Peyer's patch (tissue), 4 donors: ENCODE measurements around the gene IGSF22. TPM values are rescaled to one million over a fixed set of nuclear protein-coding genes. Genes with fewer than 3 reads are reported as not detected.

Source experiments
- DNase-seq, 3 donors: peaks; one replicate each; pipeline ENCODE4 v3.0.0-alpha.2; 2017 to 2019
- H3K27ac ChIP-seq, 4 donors: fragments of 200-600 bp; sonication (generic); one replicate each; pipeline ENCODE4 v1.5.1; 2016 to 2019
- H3K27me3 ChIP-seq, 2 donors: fragments of 200-600 bp; sonication (generic); one replicate each; pipeline ENCODE4 v1.5.1; 2019
- H3K36me3 ChIP-seq, 3 donors: fragments of 200-600 bp; sonication (generic); one replicate each; pipeline ENCODE4 v1.5.1; 2016 to 2019
- H3K4me1 ChIP-seq, 4 donors: fragments of 200-600 bp; sonication (generic); one replicate each; pipeline ENCODE4 v1.5.1; 2016 to 2019
- H3K4me3 ChIP-seq, 4 donors: fragments of 200-600 bp; sonication (generic); 1 replicate in 3 of 4; 2 replicates in 1 of 4; pipeline ENCODE4 v1.5.1; 2016 to 2019; ENCODE audit warnings: mild to moderate bottlenecking in 1 of 4
- H3K9me3 ChIP-seq, 4 donors: fragments of 200-600 bp; sonication (generic); one replicate each; pipeline ENCODE4 v1.5.1; 2016 to 2019; ENCODE audit warnings: mild to moderate bottlenecking in 1 of 4
- POLR2A ChIP-seq, 2 donors: fragments of 450-650 bp; IDR thresholded peaks; one replicate each; pipeline ENCODE4 v1.5.1; 2017; ENCODE audit warnings: antibody characterized with exemption in 2 of 2, mild to moderate bottlenecking in 2 of 2, moderate library complexity in 2 of 2
- total RNA-seq, 4 donors: library from RNA; depleted of rRNA; stranded (reverse); fragments of >200 nt; gene quantifications; one replicate each; pipeline ENCODE4 v1.1.0, GENCODE V29; 2016
- TF ChIP-seq, protein P1 (sequence below), 6 experiments: fragments of 450-650 bp in 4 of 6; fragments of 200-600 bp in 2 of 6; sonication (generic) in 1 of 6; IDR thresholded peaks; one replicate each; pipeline ENCODE4 v1.5.1; 2017 to 2019; ENCODE audit warnings: antibody characterized with exemption in 6 of 6, mild to moderate bottlenecking in 3 of 6, moderate library complexity in 1 of 6

Gene IGSF22
- total RNA-seq, 4 donors from 2014 or later = not detected

DNA sequence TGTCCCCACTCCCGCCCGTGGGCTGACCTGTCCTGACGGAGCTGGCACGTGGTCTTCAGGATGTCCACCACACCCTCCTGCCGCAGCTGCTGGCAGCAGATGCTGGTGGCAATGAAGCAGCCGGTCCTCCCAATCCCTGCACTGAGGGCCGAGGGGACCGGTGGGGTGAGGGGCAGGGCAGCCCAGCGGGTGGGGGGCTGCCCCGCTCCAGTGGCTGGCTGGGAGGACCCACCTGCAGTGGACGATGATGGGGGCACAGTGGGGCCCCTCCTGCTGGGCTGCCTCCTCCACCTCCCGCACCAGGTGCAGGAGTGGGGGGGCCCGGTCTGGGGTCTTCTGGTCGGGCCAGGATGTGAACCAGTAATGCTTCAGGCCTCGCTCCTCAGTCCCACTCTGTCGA, 3.4 kb upstream of the IGSF22 start:
- Histone ChIP-seq H3K27ac (no peak overlapping the region), H3K9me3 (no peaks in the 10 kb centered on the region), H3K4me3 (no peak overlapping the region), H3K36me3 (no peaks in the 10 kb centered on the region), H3K27me3 (no peaks in the 10 kb centered on the region), H3K4me1 (peaks cover 0 to 3% (median 0%) of the 10 kb centered on the region in 4 donors)
- DNase-seq = no peak
- TF ChIP-seq POLR2A (IDR thresholded peaks at IDR 0.05) = no peak
- TF ChIP-seq, protein P1, sequence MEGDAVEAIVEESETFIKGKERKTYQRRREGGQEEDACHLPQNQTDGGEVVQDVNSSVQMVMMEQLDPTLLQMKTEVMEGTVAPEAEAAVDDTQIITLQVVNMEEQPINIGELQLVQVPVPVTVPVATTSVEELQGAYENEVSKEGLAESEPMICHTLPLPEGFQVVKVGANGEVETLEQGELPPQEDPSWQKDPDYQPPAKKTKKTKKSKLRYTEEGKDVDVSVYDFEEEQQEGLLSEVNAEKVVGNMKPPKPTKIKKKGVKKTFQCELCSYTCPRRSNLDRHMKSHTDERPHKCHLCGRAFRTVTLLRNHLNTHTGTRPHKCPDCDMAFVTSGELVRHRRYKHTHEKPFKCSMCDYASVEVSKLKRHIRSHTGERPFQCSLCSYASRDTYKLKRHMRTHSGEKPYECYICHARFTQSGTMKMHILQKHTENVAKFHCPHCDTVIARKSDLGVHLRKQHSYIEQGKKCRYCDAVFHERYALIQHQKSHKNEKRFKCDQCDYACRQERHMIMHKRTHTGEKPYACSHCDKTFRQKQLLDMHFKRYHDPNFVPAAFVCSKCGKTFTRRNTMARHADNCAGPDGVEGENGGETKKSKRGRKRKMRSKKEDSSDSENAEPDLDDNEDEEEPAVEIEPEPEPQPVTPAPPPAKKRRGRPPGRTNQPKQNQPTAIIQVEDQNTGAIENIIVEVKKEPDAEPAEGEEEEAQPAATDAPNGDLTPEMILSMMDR (IDR thresholded peaks at IDR 0.05) = no peak

DNA sequence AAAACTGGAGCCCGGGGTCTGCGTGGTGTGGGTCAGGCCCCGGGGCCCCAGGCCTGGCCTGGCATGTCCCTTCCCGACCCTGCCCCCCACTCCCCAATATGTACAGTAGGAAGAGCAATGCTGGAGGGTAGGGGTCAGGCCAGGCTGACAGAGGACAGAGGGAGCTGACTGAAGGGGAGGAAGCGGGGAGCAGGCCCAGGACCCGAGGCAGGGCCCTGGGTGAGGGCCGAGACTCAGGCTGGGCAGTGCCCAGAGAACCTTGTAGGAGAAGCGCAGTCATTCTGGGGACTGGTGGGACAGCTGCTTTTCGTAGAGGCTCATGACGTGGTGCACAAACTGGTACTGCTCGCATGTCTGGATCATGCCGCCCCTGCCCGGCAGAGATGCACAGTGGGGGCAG, 2.7 kb upstream of the IGSF22 start:
- no peaks in the 10 kb centered on the region for H3K36me3 ChIP-seq

GRCh38 chr11:18727479-18728236, 1.7 kb upstream of the IGSF22 start:
- H3K4me1 ChIP-seq = peaks cover 0 to 3% (median 0%) of the 10 kb centered on the region in 4 donors
- no peak overlapping the region for H3K4me3 ChIP-seq
- H3K36me3 ChIP-seq = no peaks in the 10 kb centered on the region
- DNase-seq = peak in 2 of 3 donors; percentile 34 to 69
- H3K27me3 ChIP-seq = no peaks in the 10 kb centered on the region
- no peak overlapping the region for H3K27ac ChIP-seq
- no peak for TF ChIP-seq POLR2A (IDR thresholded peaks at IDR 0.05)
- TF ChIP-seq, protein P1 (IDR thresholded peaks at IDR 0.05) = peak; percentile 36 to 67 (median 55)
- no peaks in the 10 kb centered on the region for H3K9me3 ChIP-seq

More for the DNA sequence above, 2.7 kb upstream of the IGSF22 start:
- H3K4me3 ChIP-seq = no peak overlapping the region
- no peaks in the 10 kb centered on the region for H3K27me3 ChIP-seq
- no peaks in the 10 kb centered on the region for H3K9me3 ChIP-seq
- H3K4me1 ChIP-seq = peaks cover 0 to 3% (median 0%) of the 10 kb centered on the region in 4 donors
- H3K27ac ChIP-seq = no peak overlapping the region
- DNase-seq = no peak
- TF ChIP-seq, protein P1 (IDR thresholded peaks at IDR 0.05) = no peak
- TF ChIP-seq POLR2A (IDR thresholded peaks at IDR 0.05) = no peak

DNA sequence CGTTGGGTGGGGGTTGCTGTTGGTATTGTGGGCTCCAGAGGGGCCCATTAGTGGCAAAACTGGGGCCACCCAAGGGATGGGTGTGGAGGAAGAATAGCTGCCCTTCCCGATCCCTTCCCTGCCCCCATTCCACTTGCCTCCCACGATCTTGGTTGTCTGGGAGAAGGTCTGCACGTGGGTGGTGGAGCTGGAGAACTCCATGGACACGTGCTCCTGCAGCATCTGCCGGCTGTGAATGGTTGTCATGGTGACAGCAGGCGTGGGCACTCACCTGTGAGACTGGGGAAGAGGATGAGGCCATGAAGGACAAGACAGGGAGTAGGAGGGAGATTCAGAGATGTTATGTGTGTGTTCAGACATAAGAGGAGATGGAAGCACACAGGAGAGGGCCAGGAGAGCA, 2.0 kb downstream of the IGSF22 start:
- DNase-seq = no peak
- no peak for TF ChIP-seq POLR2A (IDR thresholded peaks at IDR 0.05)
- TF ChIP-seq, protein P1 (IDR thresholded peaks at IDR 0.05) = no peak
- Histone ChIP-seq H3K36me3 (no peaks in the 10 kb centered on the region), H3K4me3 (no peak overlapping the region), H3K27me3 (no peaks in the 10 kb centered on the region), H3K4me1 (peaks cover 0 to 4% (median 2%) of the 10 kb centered on the region in 4 donors), H3K27ac (no peak overlapping the region), H3K9me3 (no peaks in the 10 kb centered on the region)

DNA sequence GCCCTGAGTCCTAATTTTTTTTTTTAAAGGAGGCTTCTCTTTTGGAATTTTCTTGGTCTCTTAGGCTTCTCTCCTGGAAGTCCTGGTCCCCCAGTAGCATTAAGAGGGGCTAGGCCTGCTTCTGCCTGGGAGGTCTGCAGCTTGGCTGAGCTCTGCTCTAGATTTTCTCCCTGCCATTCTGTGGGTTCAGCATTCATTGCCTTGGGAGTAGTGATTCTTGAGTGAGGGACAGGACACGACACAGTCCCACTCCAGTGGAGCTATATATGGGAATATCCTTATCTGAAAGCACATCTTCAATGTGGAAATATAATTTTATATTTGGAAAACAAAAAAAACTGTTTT, 3.7 kb downstream of the IGSF22 start:
- H3K36me3 ChIP-seq = no peaks in the 10 kb centered on the region
- no peak overlapping the region for H3K27ac ChIP-seq
- H3K4me1 ChIP-seq = peaks cover 0 to 4% (median 2%) of the 10 kb centered on the region in 4 donors
- H3K4me3 ChIP-seq = peak overlapping the region in 3 of 4 donors; percentile 55 to 67 (median 63)
- H3K27me3 ChIP-seq = no peaks in the 10 kb centered on the region
- TF ChIP-seq POLR2A (IDR thresholded peaks at IDR 0.05) = no peak
- TF ChIP-seq, protein P1 (IDR thresholded peaks at IDR 0.05) = no peak
- DNase-seq = no peak
- no peaks in the 10 kb centered on the region for H3K9me3 ChIP-seq
